ENCODE results near the gene MAP3K14. TPM values are rescaled to one million over a fixed set of nuclear protein-coding genes. Genes with fewer than 3 reads are reported as not detected.

The MAP3K14 gene
- total RNA-seq, 1 donor from 2014 or later, result 1.4 TPM

DNA sequence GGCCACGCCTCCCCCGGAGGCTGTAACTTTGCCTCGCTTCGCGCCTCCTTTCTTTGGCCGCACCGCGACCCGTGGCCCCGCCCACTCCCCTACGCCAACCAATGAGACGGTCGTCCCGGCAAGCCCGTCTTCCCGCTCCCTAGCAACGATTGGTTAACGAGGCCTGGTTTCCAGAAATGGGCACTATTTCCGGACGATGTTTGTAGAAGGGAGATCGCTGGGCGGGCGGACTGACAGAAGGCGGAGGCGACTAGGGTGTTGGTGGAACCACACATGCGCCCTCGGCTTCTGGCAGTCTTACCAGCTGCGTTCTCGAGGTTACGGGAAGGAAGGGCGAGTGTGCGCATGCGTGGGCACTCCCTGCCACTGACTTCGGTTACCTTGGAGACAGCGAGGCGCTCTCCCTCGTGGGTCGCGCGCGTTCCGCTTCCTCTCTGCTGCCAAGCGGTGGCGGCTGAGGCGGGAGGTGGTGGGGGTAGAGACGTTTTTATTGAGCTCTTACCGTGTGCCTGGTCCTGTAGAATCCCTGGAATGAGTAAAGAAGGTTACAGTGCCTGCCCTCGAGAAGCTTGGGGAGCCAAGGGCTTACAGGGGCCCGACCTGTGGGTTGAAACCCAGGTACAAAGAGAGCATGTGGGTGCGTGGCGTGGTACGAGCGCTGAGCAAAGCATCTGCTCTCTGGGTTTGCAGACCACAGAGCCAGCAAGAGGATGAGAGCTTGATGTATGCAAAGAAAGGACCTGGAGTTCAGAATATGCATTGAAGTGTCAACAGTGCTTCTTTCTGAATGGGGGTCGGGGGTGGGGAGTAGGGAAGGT, 500 bp upstream of the MAP3K14 start:
- DNase-seq (ENCODE audit: low read depth in 2 of 2), result peak; percentile 100

DNA sequence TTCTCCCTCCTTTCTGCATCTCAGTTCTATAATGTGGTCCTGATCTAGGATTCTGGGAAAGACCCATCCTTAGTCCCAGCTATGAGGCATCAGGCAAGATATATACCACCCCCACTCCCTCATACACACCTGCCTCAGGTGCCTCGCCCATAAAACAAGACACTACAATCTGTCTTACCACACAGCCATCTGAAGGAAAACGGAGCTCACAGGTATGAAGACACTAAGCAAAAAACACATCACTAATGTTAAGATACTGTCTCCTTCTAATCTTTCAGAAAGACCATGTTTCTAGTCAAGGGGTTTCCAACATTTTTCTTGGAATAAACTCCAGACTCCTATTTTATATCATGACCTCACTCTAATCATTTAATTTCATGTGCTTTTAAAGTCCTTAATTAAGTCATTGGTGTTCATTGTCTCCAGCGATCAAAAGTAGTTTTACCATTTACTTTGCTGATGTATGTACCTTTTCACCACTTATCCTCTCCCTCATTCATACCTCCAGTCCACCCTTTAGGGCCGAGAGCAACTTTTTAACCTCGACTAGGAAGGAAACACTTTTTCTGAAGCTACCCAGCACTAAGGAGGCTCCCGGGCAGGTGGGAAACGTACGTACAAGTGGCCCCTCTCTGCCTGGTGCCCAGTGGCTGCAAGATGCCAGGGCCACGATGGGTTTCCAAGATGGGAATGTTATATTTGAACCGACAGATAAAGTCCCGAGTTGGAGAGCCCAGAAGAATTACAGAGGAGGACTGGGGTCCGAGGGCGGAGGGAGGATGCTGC, 979 bp downstream of the MAP3K14 start:
- no peak for DNase-seq (ENCODE audit: low read depth in 2 of 2)

DNA sequence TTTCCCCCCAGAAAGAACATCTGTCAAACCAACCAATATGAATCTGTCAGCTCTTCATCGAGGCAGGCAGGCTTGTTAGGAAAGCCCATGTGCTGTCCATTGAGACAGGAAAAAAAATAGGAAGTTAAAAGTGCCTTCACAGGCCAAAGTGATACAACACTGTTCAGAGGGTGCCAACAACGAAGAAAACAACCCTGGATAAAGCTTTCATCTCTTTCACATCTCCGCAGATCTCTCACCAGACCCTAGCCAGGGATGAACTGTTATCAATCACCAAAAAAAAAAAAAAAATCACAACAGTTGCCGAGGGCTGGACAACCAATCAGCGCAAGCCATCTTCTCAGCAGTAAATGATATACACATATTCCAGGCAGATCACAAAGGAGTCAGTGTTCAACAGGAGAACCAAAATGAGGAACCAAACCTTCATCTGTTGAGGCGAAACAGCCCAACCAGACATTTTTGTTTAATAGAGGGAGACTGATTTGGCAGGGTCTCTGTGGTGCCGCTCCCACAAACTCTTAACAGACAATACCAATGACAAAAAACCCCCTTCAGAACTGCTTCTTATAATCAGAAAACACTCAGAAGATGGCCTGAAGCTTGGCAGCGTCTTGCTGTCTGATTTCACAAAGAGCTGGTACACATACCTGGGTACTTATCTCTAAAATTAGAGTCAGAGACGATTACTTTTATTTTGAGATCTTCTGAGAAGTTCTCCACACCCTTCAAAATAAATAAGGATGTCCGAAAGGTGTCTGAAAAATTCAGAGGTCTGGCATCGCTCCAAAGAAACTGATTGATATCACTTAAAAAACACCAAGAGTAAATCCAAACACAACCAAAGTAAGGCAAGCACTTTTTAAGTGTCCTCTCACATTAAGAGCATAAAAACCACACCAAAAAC, 1.8 kb downstream of the MAP3K14 start:
- DNase-seq (ENCODE audit: low read depth in 2 of 2), result peak; percentile 29 to 57

DNA sequence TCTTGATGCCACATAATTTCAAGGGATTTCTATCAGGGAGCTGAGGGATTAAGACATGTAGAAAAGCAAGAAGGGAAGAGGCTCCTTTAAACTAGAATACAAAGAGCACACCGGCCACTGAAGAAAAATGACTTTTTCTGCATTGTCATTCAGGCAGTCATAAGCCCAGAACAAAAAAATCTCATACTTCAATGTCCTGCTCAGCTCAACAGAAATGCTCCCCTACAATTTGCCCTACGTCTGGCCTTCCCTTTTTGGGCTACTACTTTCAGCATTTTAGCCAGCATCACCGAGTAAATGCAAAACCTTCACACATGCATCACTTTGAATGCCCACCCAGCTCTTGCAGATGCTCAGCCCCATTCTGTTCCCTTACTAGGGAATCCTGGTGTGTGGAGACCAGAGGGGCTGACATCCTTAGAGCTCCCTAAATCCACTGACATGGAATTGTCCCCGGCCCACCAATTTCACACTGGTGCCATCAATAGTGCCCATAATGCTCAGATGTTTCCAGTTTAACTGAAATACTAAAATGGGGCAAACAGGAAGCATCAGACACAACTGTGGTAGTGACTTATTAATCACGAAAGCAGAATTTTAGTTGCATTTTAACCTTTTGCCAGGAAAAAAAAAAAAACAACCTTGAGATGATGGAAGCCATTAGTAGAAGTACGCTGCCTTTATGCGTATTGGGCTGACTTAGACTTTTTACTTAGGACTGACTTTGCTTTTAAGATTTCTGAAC, 2.7 kb downstream of the MAP3K14 start:
- DNase-seq (ENCODE audit: low read depth in 2 of 2), result no peak

DNA sequence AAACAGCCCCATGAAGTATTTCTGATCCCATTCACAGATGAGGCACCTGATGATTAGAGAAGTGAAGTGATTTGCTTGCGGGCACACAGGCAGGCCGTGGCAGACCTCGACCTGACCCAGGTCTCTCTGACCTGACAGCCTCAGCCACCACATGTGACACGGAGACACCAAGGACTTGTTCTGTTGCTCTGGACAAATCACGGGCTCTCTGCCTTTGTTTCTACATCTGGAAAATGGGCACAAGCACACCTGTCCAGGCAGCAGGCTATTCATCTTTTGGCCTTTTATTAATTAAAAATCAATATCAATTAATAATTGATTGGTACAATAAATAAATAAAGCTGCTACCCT, 3.4 kb downstream of the MAP3K14 start:
- no peak for DNase-seq (ENCODE audit: low read depth in 2 of 2)

DNA sequence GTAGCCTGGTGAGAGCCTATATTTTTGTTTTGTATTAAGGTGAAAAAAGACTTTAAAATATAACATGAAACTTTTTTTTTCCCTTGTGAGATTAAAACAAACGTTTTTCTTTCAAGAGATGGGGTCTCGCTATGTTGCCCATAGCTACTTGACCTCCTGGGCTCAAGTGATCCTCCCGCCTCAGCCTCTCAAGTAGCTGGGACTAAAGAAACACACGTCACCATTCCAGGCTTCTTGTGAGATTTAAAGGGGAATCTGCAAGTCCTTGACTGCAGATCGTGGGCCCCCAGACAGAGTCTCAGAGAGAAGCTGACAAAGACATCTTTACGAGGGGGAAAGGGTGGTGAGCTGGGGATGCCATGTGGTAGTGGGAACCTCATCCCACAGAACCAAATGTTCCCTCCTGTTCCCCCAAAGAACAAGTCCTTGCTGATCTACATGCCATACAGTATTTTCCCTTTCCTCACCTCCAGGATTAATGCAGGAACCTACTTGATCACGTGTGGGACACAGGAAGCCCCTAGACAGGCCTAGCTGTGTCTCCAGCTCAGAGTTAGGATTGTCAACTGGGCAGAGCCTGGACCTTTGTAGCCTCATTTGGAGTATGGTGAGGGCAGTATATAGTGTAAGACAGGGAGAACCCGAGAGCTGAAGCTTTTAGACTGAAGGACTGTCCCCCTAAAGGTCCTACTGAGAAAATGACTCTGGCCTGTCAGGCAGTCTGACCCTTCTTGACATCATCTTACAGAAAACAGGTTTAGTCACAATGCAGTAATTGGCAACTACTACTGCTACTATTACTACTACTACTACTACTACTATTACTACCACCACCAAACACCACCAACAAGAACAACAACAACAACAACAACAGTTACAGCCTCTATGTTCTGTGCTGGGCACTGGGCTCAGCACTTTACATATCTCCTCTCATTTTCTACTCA, 4.1 kb downstream of the MAP3K14 start:
- DNase-seq (ENCODE audit: low read depth in 2 of 2), result no peak

DNA sequence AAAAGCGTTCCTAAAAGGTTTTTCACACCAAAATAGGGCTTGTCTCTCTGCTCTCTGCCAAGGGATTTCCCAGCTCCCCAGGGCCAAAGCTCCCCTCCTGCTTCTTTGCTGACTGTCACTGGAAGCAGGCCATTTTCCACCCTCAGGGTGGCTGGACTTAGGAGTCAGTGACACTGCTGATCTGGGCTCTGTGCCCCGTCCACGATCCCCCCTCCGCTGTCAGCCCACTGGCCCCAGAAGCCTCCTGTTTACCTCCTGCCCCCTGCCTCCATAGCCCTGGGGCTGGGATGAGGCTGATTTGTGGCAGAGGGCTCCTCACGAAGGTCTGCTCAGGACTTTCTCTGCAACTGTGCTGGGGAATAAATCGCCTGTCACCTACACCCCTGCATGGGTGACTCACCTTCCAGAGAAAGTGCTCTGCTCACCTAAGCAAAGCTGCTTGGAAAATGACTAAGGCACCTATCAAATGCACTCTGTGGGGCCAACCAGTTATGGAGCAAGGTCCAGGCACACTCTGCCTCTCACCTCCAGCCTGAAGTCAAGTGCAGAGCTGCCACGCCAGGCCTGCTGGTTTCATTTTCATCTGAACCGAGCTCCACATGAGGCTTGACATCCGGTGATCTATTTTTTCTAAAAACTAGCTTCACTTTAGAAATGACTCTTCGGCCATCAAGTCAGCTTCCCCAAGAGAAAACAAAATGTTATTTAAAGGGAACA, 4.9 kb downstream of the MAP3K14 start:
- peak; percentile 36 to 46 for DNase-seq (ENCODE audit: low read depth in 2 of 2)

DNA sequence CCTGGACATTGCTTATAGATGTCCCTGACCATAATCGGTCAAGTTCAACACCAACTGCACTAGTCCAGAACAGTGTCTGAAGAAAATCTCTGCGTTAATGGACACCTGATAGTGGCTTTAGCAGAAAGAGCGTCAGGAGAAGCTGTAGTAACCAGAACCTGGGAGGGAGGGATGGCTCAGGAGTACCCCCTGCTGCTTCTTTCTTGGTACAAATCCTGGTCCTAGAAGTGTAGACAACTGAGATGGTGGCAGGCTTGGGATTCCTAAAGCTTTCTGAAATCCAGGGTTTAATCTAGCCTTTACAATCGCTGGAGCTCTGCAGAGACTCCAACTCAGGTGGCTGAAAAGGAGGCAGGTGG, 5.4 kb downstream of the MAP3K14 start:
- DNase-seq (ENCODE audit: low read depth in 2 of 2), result no peak

DNA sequence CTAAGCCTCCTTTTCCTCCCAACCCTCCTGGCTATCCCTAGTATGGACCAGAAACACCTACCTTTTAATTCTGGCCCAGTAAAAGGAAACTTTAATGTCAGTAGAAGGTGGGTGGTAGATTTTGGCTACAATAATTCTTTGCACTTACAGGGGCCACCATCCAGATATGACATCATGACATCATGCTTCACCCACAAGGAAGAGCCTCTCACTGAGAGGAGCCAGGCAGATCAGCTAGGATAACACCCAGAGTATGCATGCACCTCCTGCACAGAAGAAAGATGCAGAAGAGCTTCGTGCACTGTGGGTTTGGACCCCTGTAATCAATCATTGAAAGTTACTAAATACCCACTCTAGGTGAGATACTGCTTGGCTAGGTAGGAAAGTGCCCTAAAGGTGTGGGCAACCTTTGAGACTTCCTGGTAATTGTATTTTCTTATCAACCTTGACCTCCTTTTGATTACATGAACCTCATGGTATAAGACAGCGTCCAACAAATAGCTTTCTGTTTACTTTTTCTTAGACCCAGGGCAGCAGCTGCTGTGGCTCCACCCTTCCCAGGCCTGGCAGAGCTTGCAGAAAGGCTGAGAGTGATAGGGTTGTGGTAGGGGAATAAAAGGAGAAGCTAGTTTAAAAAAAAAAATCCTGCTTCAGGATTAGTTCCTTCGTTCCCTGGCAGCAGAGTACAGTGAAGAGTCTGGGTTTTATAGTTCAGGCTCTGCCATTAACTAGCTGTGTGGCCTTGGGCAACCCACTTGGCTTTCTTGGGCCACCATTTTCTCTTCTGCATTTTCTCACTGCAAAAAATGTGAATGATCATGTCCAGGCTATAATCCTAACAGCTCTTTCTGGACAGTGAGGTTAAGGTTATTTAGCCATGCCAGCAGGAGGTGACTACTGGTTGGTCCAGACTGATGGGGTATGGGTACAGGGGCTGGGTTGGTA, 6.2 kb downstream of the MAP3K14 start:
- no peak for DNase-seq (ENCODE audit: low read depth in 2 of 2)

DNA sequence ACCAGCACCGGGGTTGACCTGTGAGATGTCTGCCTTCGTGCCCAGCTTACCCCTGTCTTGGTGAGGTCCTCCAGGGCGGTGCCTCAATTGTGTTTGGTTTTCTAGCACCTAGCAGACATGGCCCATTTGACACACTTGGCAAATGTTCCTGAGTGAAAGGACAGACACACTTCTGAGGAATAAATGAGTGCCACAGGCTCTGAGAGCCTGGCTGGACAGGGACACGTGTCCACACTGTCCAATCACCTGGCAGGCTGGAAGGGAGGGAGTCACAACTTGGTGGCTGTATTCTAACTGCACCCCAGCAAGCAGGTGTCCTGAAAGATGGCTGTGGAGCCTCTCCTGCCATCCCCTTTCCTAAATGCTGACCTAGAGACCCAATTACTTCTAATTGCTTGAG, 7.4 kb downstream of the MAP3K14 start:
- DNase-seq (ENCODE audit: low read depth in 2 of 2), result no peak

DNA sequence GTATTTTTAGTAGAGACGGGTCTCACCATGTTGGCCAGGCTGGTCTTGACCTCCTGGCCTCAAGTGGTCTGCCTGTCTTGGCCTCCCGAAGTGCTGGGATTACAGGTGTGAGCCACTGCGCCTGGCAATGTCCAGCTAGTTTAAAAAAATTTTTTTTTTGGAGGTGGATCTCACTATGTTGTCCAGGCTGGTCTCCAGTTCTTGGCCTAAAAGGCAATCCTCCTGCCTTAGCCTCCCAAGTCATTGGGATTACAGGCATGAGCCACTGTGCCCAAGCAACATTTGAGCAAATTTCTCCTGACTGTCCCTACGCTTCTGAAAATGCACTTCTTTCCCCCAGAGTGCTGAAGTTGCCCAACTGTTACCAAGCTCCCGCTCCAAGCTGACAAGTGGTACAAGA, 8.0 kb downstream of the MAP3K14 start:
- DNase-seq (ENCODE audit: low read depth in 2 of 2), result no peak

DNA sequence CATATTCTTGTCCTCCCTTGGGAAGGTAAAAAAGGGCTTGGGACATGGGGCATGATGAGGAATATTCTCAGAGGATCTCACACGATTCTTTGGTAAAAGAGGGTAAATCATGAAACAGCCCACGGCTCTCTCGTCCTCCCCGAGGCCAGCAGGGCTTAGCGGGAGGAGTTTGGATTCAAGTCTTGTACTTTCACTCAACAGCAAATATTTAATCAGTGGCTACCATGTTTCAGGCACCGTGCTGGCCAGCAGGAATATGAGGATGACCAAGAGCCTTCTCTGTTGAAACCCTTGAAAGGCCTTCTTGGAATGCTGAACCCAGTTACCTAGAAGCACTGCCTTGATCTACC, 8.8 kb downstream of the MAP3K14 start:
- no peak for DNase-seq (ENCODE audit: low read depth in 2 of 2)

DNA sequence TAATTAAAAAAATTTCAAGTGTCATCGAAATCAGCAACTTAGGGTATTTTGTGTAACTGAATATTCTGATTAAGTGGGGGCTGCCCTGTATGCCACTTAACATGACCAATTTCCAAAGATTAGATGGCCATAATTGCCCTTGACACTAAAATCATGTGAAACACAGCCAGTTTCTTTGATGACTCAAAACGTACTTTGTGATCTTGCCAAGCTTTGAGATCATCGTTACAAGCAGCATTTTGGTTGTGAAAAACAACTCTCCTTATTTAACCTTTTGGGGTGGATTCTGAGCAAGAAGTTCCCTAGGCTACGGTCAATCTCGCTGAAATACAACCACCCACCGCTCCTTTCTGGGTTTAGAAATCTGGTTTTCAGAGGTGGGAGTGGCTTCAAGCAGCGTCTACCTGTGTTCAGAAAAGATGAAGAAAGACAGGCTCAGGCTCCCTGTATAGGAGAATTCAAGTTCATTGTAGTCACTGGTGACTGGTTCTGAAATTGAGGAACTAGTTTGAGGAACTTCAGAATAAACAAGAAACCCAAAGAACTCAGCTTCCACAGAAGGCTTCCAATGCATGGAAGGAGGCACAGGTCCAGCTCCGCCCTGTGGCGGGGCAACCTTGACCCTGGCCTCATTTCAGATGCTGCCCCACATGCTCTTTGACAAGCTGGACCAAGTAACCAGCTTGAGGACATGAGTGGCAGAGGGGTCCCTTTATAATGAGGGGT, 9.4 kb downstream of the MAP3K14 start:
- peak in 1 of 2 donors; percentile 76 for DNase-seq (ENCODE audit: low read depth in 2 of 2)

DNA sequence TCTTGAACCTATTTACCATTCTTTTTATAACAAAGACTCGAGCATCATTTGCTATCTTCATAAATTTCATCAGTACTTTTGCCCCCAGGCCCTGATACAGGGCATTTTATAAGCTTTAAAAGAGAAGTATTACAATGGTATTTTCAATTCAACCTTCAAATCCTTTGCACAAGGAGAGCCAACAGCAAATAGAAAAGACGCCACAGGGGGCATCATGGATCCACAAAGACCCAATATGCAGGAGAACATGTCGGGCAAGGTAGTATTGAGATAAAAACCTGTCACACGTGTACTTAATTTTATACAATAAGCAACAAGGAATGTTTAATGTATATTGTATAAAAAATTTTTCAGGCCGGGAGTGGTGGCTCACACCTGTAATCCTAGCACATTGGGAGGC, 10.2 kb downstream of the MAP3K14 start:
- DNase-seq (ENCODE audit: low read depth in 2 of 2), result no peak

DNA sequence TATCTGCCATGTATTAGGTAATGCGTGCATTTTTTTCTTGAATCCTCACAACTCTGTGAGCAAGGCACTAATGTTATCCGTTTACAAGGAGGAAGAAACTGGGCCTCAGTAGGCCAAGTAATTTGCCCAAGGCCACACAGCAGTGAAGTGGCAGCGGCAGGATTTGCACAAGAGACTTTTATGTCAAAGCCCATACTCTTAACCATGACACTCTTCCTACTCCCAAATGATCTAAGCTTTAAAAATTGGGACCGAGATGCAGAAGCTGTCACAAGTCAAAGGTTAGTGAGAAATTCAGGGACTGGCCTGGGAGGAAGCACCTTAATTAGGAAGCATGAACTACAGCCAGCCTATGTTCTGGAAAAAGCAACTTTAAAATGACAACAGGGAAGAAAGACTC, 10.7 kb downstream of the MAP3K14 start:
- no peak for DNase-seq (ENCODE audit: low read depth in 2 of 2)

DNA sequence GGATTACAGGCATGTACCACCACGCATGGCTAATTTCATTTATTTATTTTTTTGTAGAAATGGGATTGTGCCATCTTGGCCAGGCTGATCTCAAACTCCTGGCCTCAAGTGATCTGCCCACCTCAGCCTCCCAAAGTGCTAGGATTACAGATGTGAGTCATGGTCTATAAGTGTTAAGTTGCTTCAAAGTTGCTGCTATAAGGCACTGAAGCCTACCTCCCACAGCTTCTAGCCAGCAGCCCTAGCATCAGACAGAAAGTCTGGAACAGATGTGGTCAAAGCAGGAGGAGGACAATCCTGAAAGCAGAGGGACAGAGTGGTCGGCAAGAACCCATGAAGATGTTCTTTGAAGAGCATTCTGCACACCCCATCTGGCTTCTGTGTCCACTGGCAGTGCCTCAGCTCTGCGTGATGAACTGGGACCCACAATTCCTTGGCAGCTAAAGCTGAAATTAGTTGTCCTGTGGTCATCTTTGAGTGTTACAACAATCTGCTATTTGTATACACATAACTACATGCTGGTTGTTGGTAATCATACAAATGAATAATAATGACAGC, 11.2 kb downstream of the MAP3K14 start:
- DNase-seq (ENCODE audit: low read depth in 2 of 2), result no peak

DNA sequence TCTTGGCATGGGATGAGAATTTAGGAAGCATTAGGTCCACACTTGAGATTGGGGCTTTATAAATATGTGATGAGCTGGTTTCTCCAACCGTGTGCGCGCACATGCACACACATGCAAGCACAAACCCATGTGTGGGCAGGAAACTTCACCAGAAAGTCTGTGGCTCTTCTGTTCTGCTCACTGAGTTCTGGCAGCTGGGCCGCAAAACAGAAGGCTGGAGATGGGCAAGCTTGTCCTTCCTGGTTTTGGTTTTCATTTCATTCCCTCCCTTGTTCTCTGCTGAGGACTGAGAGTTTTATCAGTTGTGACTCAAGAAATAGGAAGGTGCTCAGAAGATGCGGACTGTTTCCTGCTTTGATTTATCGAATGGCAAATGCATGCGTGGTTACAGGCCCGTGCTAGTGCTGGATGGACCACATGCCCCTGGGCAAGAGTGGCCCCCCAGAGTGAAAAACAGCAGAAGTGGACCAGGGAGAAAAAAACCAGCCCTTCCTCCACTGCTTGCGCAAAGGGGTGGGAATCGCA, 14.1 kb downstream of the MAP3K14 start:
- no peak for DNase-seq (ENCODE audit: low read depth in 2 of 2)
